ENCODE data around the gene HSD17B2. TPM values are rescaled to one million over a fixed set of nuclear protein-coding genes. Genes with fewer than 3 reads are reported as not detected.
A peak's percentile ranks its signal among the peaks of the same experiment; 100 is the strongest.

HSD17B2 gene
- total RNA-seq, 1 donor from 2014 or later = 398 TPM

GRCh38 chr16:82049484-82049883 is 14.4 kb downstream of the HSD17B2 start:
- DNase-seq (ENCODE audit: low read depth in 2 of 2) = no peak

GRCh38 chr16:82050506-82050905 is 15.5 kb downstream of the HSD17B2 start:
- DNase-seq (ENCODE audit: low read depth in 2 of 2) = no peak

GRCh38 chr16:82050909-82051357 is 15.9 kb downstream of the HSD17B2 start:
- DNase-seq (ENCODE audit: low read depth in 2 of 2) = no peak

GRCh38 chr16:82051656-82052055 is 16.6 kb downstream of the HSD17B2 start:
- no peak for DNase-seq (ENCODE audit: low read depth in 2 of 2)

- DNase-seq (ENCODE audit: low read depth in 2 of 2) = no peak
Observed at GRCh38 chr16:82055117-82055516, 20.1 kb downstream of the HSD17B2 start.

- DNase-seq (ENCODE audit: low read depth in 2 of 2) = peak; percentile 14 to 45
Observed at GRCh38 chr16:82055728-82056549, 20.9 kb downstream of the HSD17B2 start.

GRCh38 chr16:82056550-82056896 is 21.5 kb downstream of the HSD17B2 start:
- no peak for DNase-seq (ENCODE audit: low read depth in 2 of 2)

- no peak for DNase-seq (ENCODE audit: low read depth in 2 of 2)
Observed at GRCh38 chr16:82059161-82059982, 24.3 kb downstream of the HSD17B2 start.

GRCh38 chr16:82059983-82060421 is 24.9 kb downstream of the HSD17B2 start:
- no peak for DNase-seq (ENCODE audit: low read depth in 2 of 2)

- DNase-seq (ENCODE audit: low read depth in 2 of 2) = peak; percentile 65 to 70
Observed at GRCh38 chr16:82061861-82062525, 26.9 kb downstream of the HSD17B2 start.

GRCh38 chr16:82062645-82063058 is 27.6 kb downstream of the HSD17B2 start:
- peak in 1 of 2 donors; percentile 33 for DNase-seq (ENCODE audit: low read depth in 2 of 2)

GRCh38 chr16:82063456-82064082 is 28.5 kb downstream of the HSD17B2 start:
- no peak for DNase-seq (ENCODE audit: low read depth in 2 of 2)

- no peak for DNase-seq (ENCODE audit: low read depth in 2 of 2)
Observed at GRCh38 chr16:82067042-82067803, 32.2 kb downstream of the HSD17B2 start.

- DNase-seq (ENCODE audit: low read depth in 2 of 2) = no peak
Observed at GRCh38 chr16:82067804-82068325, 32.8 kb downstream of the HSD17B2 start.

- no peak for DNase-seq (ENCODE audit: low read depth in 2 of 2)
Observed at GRCh38 chr16:82070656-82071369, 35.8 kb downstream of the HSD17B2 start.

GRCh38 chr16:82071421-82071820 is 36.4 kb downstream of the HSD17B2 start:
- peak in 1 of 2 donors; percentile 12 for DNase-seq (ENCODE audit: low read depth in 2 of 2)

- DNase-seq (ENCODE audit: low read depth in 2 of 2) = peak in 1 of 2 donors; percentile 19
Observed at GRCh38 chr16:82072313-82072712, 37.3 kb downstream of the HSD17B2 start.

GRCh38 chr16:82074019-82074558 is 39.0 kb downstream of the HSD17B2 start:
- no peak for DNase-seq (ENCODE audit: low read depth in 2 of 2)

GRCh38 chr16:82078125-82078524 is 43.1 kb downstream of the HSD17B2 start:
- no peak for DNase-seq (ENCODE audit: low read depth in 2 of 2)

Measured in lung microvascular endothelial cell (primary cell).